Measurements from ENCODE around the gene DIAPH3.

DIAPH3 gene

DNA sequence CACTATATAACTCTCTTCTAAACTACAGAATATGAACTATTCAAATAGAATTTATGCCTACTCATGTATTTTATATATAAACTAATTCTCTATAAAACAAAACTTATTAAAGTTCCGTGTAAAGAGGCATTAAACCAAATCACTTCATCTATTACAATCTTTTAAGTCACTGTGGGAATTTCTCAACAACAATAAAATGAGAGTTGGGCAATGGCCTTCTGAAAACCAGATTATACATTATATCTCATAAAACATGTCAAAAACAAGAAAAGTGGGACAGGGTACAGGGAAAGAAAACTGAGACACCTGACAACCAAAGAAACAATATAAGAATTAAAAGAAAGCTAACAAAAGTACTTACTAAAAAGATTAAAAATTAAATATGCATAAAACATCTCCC, 145.2 kb downstream of the DIAPH3 start:
- no peak for DNase-seq

DNA sequence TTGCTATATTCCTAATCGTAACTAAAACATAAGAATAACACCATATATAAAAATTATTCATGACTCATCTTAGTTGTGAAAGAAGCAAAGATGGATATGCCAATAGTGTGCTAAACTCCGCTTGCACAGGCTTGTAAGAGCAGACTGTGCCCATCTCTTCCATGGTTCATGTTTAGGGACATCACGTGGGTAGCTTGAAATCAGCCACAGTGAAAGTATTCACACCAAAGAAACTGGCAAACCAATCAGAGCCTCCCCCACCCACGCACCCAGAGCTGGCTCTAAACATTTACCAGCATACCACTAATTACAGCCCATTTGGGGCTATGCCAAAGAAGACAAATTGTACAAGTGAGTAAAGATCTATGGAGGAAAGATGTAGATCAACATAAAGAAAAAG, 147.5 kb downstream of the DIAPH3 start:
- no peak for DNase-seq

DNA sequence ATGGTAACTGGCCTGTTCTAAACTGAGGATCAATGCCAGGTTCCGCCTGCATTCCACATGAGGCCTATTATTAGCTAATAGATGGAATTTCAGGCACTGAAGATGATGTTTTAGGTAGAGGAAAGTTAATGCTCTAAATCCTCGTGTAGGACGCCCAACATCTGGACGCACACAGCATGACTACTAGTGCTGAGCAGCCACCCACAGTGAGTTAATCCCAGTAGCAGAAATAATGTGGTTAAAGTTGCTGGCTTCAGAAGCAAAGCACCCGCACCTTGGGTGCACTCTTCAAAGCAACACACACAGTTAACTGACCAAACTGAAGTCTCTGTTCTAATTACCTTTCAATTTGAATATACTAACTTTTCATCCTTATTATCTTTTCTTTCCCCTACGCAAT, 150.6 kb downstream of the DIAPH3 start:
- DNase-seq: no peak

DNA sequence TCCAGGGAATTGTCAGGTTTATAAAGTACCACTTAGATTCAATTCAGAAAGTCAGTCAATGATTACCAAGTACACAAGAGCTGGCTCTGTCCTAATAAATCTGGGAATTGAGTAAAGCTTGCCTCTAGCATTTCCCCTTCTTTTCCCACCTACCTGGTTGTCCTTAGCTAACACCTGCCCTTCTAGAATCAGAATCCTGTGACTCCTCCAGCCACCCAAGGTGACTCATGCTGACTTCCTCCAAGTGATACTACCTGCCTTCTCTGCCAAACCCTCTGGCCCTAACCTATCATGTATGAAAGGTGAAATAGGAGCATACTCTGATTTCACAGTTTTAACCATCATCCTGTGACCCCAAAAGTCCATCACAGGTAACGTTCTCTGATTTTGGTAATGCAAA, 151.2 kb downstream of the DIAPH3 start:
- DNase-seq: no peak

DNA sequence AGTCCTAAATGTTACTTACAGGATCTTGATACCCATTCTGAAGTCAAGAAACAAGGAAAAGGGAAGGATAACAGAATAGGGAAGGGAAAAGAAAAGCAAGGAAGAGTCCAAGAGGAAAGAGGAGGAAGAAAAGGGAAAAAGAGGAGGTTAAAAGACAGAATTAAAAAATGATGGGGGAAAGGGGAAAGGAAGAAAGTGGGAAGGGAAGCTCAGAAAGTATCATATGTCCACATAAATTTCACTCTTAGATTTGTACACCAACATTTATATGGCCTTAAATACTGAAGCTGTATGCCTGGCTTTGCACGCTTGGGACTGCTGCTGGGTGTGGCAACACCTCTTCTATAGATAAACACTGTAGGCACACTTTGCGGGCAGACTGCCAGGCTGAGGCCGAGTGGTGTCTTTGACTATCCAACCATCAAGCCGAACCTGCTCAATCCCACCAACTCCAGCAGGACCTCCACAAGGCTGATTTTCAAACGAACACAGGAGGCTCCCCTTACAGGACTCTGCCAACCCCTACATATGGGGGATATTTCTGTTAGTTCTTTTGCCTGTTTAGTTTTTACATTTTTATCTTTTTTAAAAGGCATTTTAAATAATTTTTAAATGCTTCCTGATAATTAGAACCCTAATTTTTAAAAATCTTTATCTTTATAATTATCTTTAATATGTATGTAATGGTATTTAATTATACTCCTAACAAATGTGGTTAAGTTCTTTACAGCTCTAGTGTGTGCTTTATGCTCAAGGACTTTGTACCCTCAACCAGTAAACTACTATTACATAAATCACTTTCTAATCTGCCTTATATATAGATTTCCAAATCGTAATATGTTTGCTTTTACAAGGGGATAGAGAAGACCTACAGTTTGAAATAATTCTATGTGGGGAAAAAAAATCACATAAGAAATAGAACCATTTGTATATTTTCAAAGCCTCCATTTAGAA, 154.2 kb downstream of the DIAPH3 start:
- DNase-seq: no peak

DNA sequence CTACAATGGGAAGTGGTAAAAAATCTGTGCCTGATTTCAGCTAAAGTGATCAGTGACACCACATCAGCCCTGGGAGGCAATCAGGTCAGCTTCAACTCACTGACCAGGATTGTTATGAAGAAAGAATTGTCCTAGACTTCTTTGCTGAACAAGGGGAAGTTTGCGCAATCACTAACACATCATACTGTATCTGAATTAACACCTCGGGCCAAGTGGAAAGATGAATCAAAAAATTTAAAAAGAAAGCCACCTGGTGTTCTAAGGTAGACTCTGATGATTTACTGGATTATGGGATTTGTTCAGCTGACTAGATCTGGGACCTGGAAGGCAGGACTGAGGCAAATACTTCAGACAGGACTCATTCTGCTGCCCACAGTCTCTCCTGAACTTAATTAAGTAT, 161.8 kb downstream of the DIAPH3 start:
- DNase-seq: no peak

DNA sequence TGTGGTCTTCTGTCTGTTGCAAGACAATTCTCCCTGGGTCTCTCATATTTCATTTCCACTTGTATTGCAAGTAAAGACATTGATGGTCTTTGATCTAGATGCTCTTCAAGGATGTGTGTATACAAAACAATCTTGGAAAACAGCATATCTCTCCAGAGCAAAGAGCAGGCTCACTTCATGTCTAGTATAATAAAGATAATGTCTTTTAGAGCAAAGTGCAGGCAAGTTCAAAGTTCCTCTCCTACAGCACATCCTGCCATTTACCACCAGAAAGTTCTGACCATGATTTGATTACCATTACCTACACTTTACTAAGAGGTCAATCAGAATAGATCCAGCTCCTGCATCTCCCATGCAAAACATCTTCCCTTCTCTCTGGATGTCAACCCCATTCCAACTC, 162.8 kb downstream of the DIAPH3 start:
- no peak for DNase-seq

DNA sequence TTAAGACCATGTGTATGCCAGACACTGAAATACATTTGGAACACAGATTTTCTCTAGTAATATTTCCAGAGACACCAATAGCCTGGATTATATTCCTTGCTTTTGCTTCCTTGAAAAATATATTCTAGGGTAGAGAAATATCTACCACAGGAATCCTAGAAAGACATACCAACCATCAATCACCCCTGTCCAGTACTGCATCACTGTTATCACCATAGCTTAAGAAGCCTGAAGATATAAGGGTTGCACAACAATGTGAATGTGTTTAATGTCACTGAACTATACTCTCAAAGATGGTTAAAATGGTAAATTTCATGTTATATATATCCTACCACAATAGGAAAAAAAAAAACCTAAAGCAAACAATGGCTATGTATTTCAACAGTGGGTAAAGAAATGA, 163.6 kb downstream of the DIAPH3 start:
- DNase-seq: no peak

DNA sequence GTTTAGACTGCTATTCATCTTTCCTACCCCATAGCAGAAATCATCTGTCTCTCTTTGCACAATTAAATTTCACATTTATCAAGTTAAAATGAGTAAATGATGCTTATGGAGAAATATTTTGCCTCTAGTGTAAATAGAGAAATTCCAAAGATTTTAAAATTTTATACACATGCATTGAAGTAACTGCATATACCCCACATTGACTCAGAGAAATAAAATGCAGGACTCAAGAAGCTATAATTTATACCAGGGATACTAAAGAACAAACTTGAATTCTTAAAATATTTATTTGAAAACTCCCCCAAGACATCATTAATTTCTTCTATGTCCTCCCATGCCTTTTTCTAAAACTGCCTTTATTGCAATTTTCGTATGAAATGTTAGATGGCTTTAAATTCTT, 165.8 kb downstream of the DIAPH3 start:
- DNase-seq: no peak

DNA sequence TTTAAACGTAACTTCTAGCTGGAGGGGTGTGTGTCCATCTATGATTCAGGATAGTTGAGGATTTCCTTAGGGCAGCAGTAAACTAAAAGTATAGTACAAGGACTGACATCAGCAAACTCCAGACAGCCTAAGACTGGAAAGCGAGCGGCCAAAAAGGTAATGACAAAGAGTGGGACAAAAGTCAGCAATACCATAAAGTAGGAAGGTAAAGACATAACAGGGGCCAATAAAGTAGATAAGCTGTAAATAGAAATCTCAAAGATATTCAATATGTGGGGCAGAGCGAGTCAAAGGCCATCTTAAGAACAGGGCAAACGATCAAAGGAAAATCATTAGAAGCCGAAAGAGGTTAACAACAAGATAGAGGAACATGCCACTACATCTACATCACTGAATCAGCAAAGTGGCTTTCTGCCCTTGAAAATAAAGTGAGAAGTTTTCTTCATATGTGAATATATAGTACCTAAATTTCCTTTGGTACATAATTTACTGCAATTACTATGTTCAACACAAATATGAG, 167.2 kb downstream of the DIAPH3 start:
- no peak for DNase-seq

DNA sequence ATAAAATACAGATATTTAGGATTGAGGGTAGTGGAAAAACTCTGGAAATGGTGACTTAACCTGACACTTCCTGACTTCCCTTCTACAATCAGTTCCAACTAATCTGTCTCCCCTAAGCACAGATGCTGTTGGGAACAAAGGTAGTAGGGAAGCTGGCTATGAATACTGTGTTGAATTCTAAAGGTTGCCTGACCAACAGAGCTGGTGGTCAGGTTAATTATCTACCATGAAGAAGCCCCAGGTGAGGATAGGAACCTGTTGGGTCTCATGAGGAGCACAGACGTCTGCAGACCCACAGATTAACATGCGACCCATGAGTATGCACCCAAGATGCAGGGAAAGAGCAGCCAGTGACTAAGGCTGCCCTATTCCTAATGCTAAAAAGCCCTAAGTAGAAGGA, 172.3 kb downstream of the DIAPH3 start:
- DNase-seq: no peak

DNA sequence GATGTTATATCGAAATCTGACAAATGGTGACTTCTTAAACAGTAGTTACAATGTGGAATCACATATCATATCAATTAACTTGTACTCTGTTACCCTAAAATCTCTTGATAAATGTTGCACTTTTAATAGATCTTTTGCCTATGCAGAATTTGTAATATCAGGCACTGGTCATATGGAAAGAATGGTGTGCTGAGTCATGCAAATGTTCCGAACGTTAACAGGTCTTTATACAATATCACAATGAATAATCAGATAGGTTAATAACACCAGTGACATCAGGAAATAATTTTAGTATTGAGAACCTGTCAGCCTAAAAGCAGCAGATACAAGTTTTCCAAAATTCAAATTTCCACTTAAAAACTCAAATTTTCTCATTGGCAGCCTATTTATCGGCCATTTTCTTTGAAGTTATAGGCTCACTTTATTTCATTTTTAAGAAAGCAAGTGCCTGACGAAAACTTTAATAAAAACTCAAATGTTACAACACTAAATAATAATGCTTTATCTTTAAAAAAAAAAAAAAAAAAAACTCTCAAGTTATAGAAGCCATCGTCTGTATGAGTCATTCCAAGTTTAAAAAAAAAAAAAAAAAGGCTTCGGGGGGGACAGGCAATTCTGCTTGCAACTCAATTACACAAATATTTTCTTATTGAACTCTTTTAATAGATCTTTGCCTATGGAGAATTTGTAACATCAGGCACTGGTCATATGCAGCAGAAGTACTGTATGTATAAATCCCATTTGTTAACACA, 180.9 kb downstream of the DIAPH3 start:
- no peak for DNase-seq

DNA sequence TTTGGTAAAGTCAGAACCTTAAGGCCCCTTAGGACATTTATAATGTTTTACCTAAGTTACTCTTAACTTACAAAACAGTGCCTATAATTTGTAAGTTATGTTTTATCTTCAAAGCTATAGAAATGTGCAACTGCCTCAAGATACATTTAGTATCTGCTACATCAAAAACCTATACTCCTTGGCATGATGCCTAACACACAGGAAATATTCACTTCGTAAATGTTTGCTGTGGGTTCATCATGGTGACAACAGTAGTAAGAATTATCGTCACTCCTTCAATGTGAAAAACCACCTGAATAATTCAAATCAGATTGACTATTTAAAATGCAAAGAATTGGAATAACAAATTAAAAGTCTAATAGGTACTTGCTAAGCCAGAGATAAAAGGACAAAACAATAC, 184.1 kb downstream of the DIAPH3 start:
- no peak for DNase-seq

DNA sequence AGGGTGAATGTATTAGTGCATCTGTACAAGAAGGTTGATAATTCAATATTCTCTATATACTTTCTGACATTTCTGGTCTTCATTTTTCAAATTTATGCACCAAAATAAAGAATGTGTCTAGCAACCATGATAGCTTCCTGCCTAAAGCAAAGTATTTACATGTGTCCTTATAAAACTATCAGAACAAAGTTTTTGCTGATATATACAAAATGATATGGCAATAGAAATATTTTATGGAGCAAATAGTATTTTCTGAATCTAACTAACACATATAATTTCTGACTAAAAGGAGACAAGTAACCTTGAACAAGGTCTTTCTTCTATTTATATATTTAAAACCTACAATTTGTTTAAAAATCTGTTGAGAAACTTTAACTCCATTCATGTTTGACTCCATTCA, 184.9 kb downstream of the DIAPH3 start:
- no peak for DNase-seq

DNA sequence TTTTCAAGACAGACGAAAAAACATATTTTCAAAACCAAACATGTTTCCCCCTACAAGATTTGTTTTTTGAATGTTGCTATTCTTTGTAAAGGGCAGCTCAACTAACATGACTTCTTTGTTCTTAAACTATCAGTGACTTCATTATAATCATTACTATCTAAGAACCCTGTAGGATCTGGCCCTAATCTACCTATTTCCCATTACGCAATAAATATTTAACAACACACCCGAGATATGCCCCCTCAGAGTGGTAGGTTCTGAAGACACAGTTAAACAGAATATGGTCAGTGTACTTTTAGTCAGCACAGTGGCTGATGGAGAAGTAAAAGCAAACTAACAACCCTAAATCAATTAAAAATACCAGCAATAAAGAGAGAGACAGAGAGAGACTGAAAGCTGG, 186.9 kb downstream of the DIAPH3 start:
- DNase-seq: no peak

DNA sequence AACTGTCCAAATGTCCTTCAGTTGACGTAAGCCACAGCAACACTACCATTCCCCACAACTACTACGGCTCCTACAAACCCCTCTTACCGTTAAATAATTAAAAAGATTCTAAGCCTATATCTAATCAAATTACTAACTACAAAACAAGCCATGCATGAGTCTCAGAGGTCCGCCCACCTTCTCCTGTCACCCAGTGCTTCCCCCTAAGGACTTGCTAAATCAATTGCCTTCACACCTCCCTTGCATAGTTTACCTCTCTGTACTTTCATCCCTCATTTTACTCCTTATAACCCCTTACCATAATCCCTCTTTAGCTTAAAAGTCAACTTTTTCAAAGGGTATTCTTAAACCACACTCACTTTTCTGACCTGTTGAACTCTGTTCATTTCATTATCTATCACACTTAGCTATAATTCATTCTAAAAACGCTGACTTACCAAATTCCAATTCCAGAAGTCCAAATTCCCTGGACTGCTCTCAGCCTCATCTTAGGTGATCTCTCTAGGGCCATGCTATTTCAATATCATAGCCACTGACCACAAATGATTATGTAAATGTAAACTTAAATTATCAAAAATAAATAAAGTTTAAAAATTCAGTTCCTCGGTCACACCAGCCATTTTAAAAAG, 187.8 kb downstream of the DIAPH3 start:
- no peak for DNase-seq

DNA sequence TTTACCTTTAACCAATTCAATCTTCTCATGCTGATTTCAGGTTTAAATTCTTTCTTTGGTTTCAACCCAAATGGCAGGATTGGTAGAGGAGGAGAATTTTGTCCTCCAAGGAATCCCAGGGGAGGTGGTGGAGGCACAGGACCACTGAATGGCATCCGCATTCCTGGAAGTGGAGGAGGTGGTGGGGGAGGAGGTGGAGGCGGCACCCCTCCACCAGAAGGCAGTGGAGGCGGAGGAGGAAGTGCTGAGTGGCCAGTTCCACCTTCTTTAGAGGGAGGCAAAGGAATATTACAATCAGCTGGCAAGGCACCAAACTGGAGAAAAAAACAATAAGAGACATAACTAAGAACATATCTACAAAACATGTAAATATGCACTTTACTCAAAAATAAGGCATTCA, 192.9 kb downstream of the DIAPH3 start:
- no peak for DNase-seq

DNA sequence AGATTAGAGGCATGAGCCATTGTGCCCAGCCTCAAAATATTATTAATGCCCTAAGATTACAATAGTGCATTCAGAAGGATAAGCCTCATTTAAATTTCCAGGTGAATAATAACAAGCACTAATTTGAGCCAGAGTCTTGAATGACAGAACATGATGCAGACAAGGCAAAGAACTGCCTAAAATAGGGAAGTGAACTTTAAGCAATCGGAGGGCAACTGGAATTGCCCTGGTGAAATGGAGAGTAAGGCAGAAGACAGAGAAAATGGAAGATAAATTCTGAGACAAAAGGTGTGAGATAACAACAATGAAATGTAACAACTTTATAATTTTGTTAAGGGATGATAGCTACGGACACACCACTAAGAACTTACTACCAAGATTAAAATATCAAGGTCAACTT, 199.9 kb downstream of the DIAPH3 start:
- no peak for DNase-seq

DNA sequence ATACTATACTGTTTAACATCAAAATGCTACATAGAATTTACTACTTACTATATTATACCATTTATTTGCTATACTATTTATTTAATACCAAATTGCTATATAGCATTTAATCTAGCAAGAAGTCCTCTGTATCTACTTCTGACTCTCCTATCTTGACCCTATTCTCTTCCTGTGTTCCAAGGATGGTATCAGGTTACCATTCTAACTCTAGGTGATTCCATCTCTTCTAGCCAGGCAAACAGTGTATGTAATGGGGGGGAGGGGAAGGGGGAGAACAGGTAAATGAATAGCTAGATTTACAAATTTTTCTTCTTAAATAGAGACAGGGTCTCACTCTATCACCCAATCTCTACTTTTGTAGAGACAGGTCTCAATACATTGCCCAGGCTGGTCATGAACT, 200.3 kb downstream of the DIAPH3 start:
- no peak for DNase-seq

DNA sequence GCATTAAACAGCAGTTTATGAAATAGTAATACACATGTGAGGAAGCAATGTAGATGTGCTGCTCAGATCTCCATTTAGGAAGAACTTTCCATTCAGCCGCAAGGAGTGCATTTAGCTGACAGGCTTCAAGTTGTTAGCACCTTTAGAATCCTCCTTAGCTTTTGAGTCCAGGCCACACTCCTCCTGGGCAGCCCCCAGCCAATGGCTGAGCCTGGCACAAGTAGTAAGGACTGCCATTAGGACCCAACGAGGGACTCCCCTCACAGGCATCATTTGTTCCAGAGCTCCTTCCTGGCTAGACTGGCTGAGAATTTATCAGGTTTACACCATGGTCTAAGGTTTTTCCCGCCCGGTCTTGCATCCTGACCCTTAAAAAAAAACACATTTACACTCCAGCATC, 201.4 kb downstream of the DIAPH3 start:
- DNase-seq: no peak

DNA sequence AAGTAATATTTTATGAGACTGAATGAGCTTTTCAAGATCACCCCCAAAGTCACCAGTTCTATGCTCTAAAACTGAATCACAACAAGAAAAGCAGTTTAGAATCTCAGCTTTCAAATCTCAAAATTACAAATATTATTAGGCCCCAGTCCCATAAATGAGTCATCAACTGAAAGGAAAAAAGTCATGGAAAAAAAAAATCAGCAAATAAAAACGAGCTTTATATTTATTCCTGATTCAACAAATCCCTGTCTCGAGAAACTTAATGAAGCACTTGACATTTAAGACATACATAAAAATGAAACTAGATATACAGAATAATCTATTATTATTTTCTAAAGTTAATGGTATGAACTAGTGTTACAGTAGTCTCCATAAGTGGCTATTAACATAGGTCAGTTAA, 203.0 kb downstream of the DIAPH3 start:
- no peak for DNase-seq

DNA sequence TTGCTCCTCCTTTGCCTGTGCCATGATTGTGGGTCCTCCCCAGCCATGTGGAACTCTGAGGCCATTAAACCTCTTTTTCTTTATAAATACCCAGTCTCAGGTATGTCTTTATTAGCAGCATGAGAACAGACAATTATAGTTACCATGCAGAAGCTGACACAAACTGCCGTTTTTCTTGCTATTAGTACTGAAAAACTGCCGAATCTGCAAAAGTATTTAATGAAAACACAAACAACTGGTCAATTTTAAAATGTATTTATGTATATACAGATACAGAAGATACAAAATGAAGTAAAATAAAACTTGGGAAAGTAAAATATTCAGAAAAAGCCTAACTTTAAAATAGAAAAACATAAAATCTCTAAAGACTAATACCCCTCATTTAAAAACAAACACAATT, 206.3 kb downstream of the DIAPH3 start:
- no peak for DNase-seq

DNA sequence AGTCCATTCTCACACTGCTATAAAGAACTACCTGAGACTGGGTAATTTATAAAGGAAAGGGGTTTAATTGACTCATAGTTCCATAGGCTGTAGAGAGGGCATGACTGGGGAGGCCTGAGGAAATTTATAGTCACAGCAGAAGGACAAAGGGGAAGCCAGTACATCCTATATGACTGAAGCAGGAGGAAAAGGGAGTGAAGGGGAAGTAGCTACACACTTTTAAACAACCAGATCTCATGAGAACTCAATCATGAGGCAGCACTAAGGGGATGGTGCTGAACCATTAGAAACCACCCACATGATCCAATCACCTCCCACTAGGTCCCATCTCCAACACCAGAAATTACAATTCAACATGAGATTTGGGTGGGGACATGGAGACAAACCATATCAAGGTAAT, 209.1 kb downstream of the DIAPH3 start:
- DNase-seq: no peak

DNA sequence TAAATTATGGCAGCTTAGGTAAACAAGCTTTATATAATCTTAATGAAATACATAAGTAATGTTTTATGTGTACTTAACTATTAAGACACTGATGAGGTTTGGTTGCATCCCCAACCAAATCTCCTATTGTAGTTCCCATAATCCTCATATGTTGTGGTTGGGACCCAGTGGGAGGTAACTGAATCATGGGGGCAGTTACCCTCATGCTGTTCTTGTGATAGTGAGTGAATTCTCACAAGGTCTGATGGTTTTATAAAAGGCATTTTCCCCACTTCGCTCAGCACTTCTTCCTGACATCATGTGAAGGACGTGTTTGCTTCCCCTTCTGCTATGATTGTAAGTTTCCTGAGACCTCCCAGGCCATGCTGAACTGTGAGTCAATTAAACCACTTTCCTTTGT, 212.7 kb downstream of the DIAPH3 start:
- DNase-seq: no peak
